IPS DF 6.9 (cell line): Measurements from ENCODE around the gene CASP4.

ENCODE experiments used
- DNase-seq: peaks from one replicate; pipeline ENCODE4 v3.0.0-alpha.2; 2013; ENCODE audit warnings: low read depth, low spot score
- H3K27ac ChIP-seq: one replicate; pipeline ENCODE4 v1.5.1; 2013; ENCODE audit warnings: low read length, control low read depth
- H3K27me3 ChIP-seq: 2 replicates; pipeline ENCODE4 v1.6.1; 2013; ENCODE audit warnings: mild to moderate bottlenecking, low read length; ENCODE audit not compliant: control insufficient read depth, insufficient read depth
- H3K36me3 ChIP-seq: 2 replicates; pipeline ENCODE4 v1.6.1; 2013; ENCODE audit warnings: low read length; ENCODE audit not compliant: control insufficient read depth, insufficient read depth
- H3K4me1 ChIP-seq: 2 replicates; pipeline ENCODE4 v1.6.1; 2013; ENCODE audit warnings: low read length; ENCODE audit not compliant: control insufficient read depth, insufficient read depth
- H3K4me3 ChIP-seq: 2 replicates; pipeline ENCODE4 v1.5.1; 2013; ENCODE audit warnings: mild to moderate bottlenecking, low read length
- H3K9me3 ChIP-seq: 2 replicates; pipeline ENCODE4 v1.6.1; 2013; ENCODE audit warnings: low read length, inconsistent platforms; ENCODE audit not compliant: control insufficient read depth, insufficient read depth
- WGBS: extraction: QIAGEN DNeasy Blood & Tissue Kit; methylation state at CpG from one replicate; pipeline ENCODE4 v1.1.7; 2013; ENCODE audit warnings: mixed read lengths, missing lambda C conversion rate; ENCODE audit not compliant: insufficient read length, insufficient coverage; 5-methylcytosine and 5-hydroxymethylcytosine counted together

The CASP4 gene

GRCh38 chr11:104895634-104896033 lies 72.7 kb downstream of the CASP4 start:
- no CpG with 5 or more reads among the region's 2 CpGs for WGBS
- Histone ChIP-seq H3K4me1 (0 out of 2 replicates have a peak, but pooled peaks cover 1% of the 10 kb centered on the region), H3K27ac (no peak overlapping the region), H3K36me3 (no peaks in the 10 kb centered on the region), H3K27me3 (no peaks in the 10 kb centered on the region), H3K4me3 (no peak overlapping the region), H3K9me3 (no peaks in the 10 kb centered on the region)
- DNase-seq = no peak

- DNase-seq = no peak
- no CpG with 5 or more reads among the region's 1 CpG for WGBS
- H3K4me3 ChIP-seq = no peak overlapping the region
- 0 out of 2 replicates have a peak, but pooled peaks cover 1% of the 10 kb centered on the region for H3K4me1 ChIP-seq
- H3K36me3 ChIP-seq = no peaks in the 10 kb centered on the region
- no peaks in the 10 kb centered on the region for H3K27me3 ChIP-seq
- no peak overlapping the region for H3K27ac ChIP-seq
- H3K9me3 ChIP-seq = no peaks in the 10 kb centered on the region
Measured at GRCh38 chr11:104893876-104894275, 74.5 kb downstream of the CASP4 start.
